ENCODE data around the gene CA10.

Gene CA10

GRCh38 chr17:51876986-51877385, 281.5 kb downstream of the CA10 start:
- H3K9me3 ChIP-seq (ENCODE audit: insufficient read depth, low read length) = no peaks in the 10 kb centered on the region
- no peak overlapping the region for H3K4me2 ChIP-seq (ENCODE audit: low read depth, low read length, poor library complexity, severe bottlenecking)
- H3K79me2 ChIP-seq (ENCODE audit: insufficient read depth, low read length) = no peaks in the 10 kb centered on the region
- H3K9ac ChIP-seq (ENCODE audit: low read length) = no peak overlapping the region
- no peak for TF ChIP-seq CTCF (IDR thresholded peaks at IDR 0.05; ENCODE audit: insufficient read depth, low read length, poor library complexity, severe bottlenecking)
- no peak for TF ChIP-seq EZH2phosphoT487 (conservative IDR thresholded peaks at IDR 0.05; ENCODE audit: low read length)
- no peak overlapping the region for H2AFZ ChIP-seq (ENCODE audit: low read depth, low read length, severe bottlenecking)
- no peaks in the 10 kb centered on the region for H3K9me2 ChIP-seq (replicated peaks; ENCODE audit: insufficient read depth, low read length)
- no peaks in the 10 kb centered on the region for H3K27me3 ChIP-seq (ENCODE audit: low read length)
- H3F3A ChIP-seq (ENCODE audit: insufficient read depth) = no peaks in the 10 kb centered on the region
- H4K20me1 ChIP-seq (ENCODE audit: low read depth, low read length) = no peaks in the 10 kb centered on the region
- no peak overlapping the region for H3K4me3 ChIP-seq (ENCODE audit: insufficient read depth, low read length, poor library complexity, severe bottlenecking)
- H3K36me3 ChIP-seq (ENCODE audit: low read length) = no peaks in the 10 kb centered on the region
- H3K27ac ChIP-seq (ENCODE audit: low read depth, low read length) = no peak overlapping the region

DNA sequence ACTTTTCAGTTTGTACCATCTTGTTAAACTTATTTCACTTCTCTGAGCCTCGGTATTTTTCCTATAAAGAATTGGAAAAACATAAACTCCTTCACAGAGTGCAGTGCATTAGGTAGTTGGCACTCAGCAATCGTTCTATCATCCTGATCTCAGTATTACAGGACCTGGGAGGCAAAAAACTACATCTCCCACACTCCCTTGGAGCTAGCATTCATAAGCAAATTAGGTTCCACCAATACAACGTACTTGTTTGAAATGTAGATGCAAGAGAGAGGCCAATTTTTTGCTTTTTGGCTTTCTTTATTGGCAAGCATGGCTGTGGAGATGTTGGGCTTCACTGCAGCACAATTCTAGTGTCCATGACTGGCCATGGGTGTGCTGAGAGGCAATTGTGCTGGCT, 285.2 kb downstream of the CA10 start:
- TF ChIP-seq EZH2phosphoT487 (conservative IDR thresholded peaks at IDR 0.05; ENCODE audit: low read length) = no peak
- no peak for TF ChIP-seq CTCF (IDR thresholded peaks at IDR 0.05; ENCODE audit: insufficient read depth, low read length, poor library complexity, severe bottlenecking)
- no peak overlapping the region for H3K9ac ChIP-seq (ENCODE audit: low read length)
- H3K27me3 ChIP-seq (ENCODE audit: low read length) = no peaks in the 10 kb centered on the region
- no peak overlapping the region for H3K4me2 ChIP-seq (ENCODE audit: low read depth, low read length, poor library complexity, severe bottlenecking)
- H3K4me3 ChIP-seq (ENCODE audit: insufficient read depth, low read length, poor library complexity, severe bottlenecking) = no peak overlapping the region
- H3K79me2 ChIP-seq (ENCODE audit: insufficient read depth, low read length) = no peaks in the 10 kb centered on the region
- H4K20me1 ChIP-seq (ENCODE audit: low read depth, low read length) = no peaks in the 10 kb centered on the region
- H3F3A ChIP-seq (ENCODE audit: insufficient read depth) = no peaks in the 10 kb centered on the region
- H3K36me3 ChIP-seq (ENCODE audit: low read length) = no peaks in the 10 kb centered on the region
- H3K9me3 ChIP-seq (ENCODE audit: insufficient read depth, low read length) = no peaks in the 10 kb centered on the region
- H2AFZ ChIP-seq (ENCODE audit: low read depth, low read length, severe bottlenecking) = no peak overlapping the region
- H3K9me2 ChIP-seq (replicated peaks; ENCODE audit: insufficient read depth, low read length) = no peaks in the 10 kb centered on the region
- no peak overlapping the region for H3K27ac ChIP-seq (ENCODE audit: low read depth, low read length)

GRCh38 chr17:51869387-51869786, 289.1 kb downstream of the CA10 start:
- TF ChIP-seq CTCF (IDR thresholded peaks at IDR 0.05; ENCODE audit: insufficient read depth, low read length, poor library complexity, severe bottlenecking) (no peak), EZH2phosphoT487 (conservative IDR thresholded peaks at IDR 0.05; ENCODE audit: low read length) (no peak)
- Histone ChIP-seq H4K20me1 (ENCODE audit: low read depth, low read length) (no peaks in the 10 kb centered on the region), H3K27ac (ENCODE audit: low read depth, low read length) (no peak overlapping the region), H3K79me2 (ENCODE audit: insufficient read depth, low read length) (no peaks in the 10 kb centered on the region), H3K4me3 (ENCODE audit: insufficient read depth, low read length, poor library complexity, severe bottlenecking) (no peak overlapping the region), H3K36me3 (ENCODE audit: low read length) (no peaks in the 10 kb centered on the region), H2AFZ (ENCODE audit: low read depth, low read length, severe bottlenecking) (no peak overlapping the region), H3K27me3 (ENCODE audit: low read length) (no peaks in the 10 kb centered on the region), H3F3A (ENCODE audit: insufficient read depth) (no peaks in the 10 kb centered on the region), H3K9me3 (ENCODE audit: insufficient read depth, low read length) (no peaks in the 10 kb centered on the region), H3K9ac (ENCODE audit: low read length) (no peak overlapping the region), H3K4me2 (ENCODE audit: low read depth, low read length, poor library complexity, severe bottlenecking) (no peak overlapping the region), H3K9me2 (replicated peaks; ENCODE audit: insufficient read depth, low read length) (no peaks in the 10 kb centered on the region)

Measured in SU-DHL-6 (cell line).